Measurements from ENCODE around the gene GIN1.

Gene GIN1

GRCh38 chr5:103122242-103122641 is 2.3 kb upstream of the GIN1 start:
- Histone ChIP-seq H3K4me2 (ENCODE audit: low read length) (no peak overlapping the region), H3K79me2 (peaks cover 18% of the 10 kb centered on the region), H3K9me3 (ENCODE audit: control insufficient read depth, low read length) (no peaks in the 10 kb centered on the region), H3K27ac (no peak overlapping the region), H3K36me3 (ENCODE audit: control insufficient read depth, insufficient read depth, low read length) (no peaks in the 10 kb centered on the region), H3K27me3 (ENCODE audit: control insufficient read depth, insufficient read depth, low read length) (no peaks in the 10 kb centered on the region), H3K9ac (no peak overlapping the region), H3K4me1 (no peaks in the 10 kb centered on the region), H2AFZ (no peak overlapping the region), H3K4me3 (ENCODE audit: low read depth, low read length) (no peak overlapping the region)
- TF ChIP-seq, protein P1, sequence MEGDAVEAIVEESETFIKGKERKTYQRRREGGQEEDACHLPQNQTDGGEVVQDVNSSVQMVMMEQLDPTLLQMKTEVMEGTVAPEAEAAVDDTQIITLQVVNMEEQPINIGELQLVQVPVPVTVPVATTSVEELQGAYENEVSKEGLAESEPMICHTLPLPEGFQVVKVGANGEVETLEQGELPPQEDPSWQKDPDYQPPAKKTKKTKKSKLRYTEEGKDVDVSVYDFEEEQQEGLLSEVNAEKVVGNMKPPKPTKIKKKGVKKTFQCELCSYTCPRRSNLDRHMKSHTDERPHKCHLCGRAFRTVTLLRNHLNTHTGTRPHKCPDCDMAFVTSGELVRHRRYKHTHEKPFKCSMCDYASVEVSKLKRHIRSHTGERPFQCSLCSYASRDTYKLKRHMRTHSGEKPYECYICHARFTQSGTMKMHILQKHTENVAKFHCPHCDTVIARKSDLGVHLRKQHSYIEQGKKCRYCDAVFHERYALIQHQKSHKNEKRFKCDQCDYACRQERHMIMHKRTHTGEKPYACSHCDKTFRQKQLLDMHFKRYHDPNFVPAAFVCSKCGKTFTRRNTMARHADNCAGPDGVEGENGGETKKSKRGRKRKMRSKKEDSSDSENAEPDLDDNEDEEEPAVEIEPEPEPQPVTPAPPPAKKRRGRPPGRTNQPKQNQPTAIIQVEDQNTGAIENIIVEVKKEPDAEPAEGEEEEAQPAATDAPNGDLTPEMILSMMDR (IDR thresholded peaks at IDR 0.05) = no peak

- Histone ChIP-seq H3K4me1 (no peaks in the 10 kb centered on the region), H3K4me3 (ENCODE audit: low read depth, low read length) (peak overlapping the region; percentile 95), H3K79me2 (peaks cover 18% of the 10 kb centered on the region), H3K4me2 (ENCODE audit: low read length) (peak overlapping the region; percentile 82), H3K27ac (peak overlapping the region; percentile 94), H3K36me3 (ENCODE audit: control insufficient read depth, insufficient read depth, low read length) (no peaks in the 10 kb centered on the region), H2AFZ (peak overlapping the region; percentile 95), H3K9me3 (ENCODE audit: control insufficient read depth, low read length) (no peaks in the 10 kb centered on the region), H3K9ac (peak overlapping the region; percentile 55), H3K27me3 (ENCODE audit: control insufficient read depth, insufficient read depth, low read length) (no peaks in the 10 kb centered on the region)
- TF ChIP-seq, protein P1 (IDR thresholded peaks at IDR 0.05) = no peak
These were observed 766 bp upstream of the GIN1 start for GRCh38 chr5:103120607-103121200.

- Histone ChIP-seq H3K9me3 (ENCODE audit: control insufficient read depth, low read length) (no peaks in the 10 kb centered on the region), H3K27ac (peak overlapping the region; percentile 94), H3K9ac (peak overlapping the region; percentile 78), H3K27me3 (ENCODE audit: control insufficient read depth, insufficient read depth, low read length) (no peaks in the 10 kb centered on the region), H3K36me3 (ENCODE audit: control insufficient read depth, insufficient read depth, low read length) (no peaks in the 10 kb centered on the region), H3K79me2 (peaks cover 21% of the 10 kb centered on the region), H3K4me3 (ENCODE audit: low read depth, low read length) (peak overlapping the region; percentile 95), H3K4me2 (ENCODE audit: low read length) (peak overlapping the region; percentile 91), H3K4me1 (no peaks in the 10 kb centered on the region), H2AFZ (peak overlapping the region; percentile 95)
- TF ChIP-seq, protein P1 (IDR thresholded peaks at IDR 0.05) = no peak
These were observed 721 bp downstream of the GIN1 start for GRCh38 chr5:103119070-103119764.

GRCh38 chr5:103117471-103117991 is 2.4 kb downstream of the GIN1 start:
- no peaks in the 10 kb centered on the region for H3K9me3 ChIP-seq (ENCODE audit: control insufficient read depth, low read length)
- TF ChIP-seq, protein P1 (IDR thresholded peaks at IDR 0.05) = no peak
- no peak overlapping the region for H3K4me3 ChIP-seq (ENCODE audit: low read depth, low read length)
- no peak overlapping the region for H3K4me2 ChIP-seq (ENCODE audit: low read length)
- H3K36me3 ChIP-seq (ENCODE audit: control insufficient read depth, insufficient read depth, low read length) = no peaks in the 10 kb centered on the region
- H3K9ac ChIP-seq = no peak overlapping the region
- H2AFZ ChIP-seq = no peak overlapping the region
- H3K79me2 ChIP-seq = peaks cover 21% of the 10 kb centered on the region
- H3K27ac ChIP-seq = no peak overlapping the region
- no peaks in the 10 kb centered on the region for H3K27me3 ChIP-seq (ENCODE audit: control insufficient read depth, insufficient read depth, low read length)
- H3K4me1 ChIP-seq = no peaks in the 10 kb centered on the region
